Daoy (cell line): Measurements from ENCODE around the gene CEP104. TPM values are rescaled to one million over a fixed set of nuclear protein-coding genes. Genes with fewer than 3 reads are reported as not detected.

Experiments used
- DNase-seq: peaks from one replicate; pipeline ENCODE4 v3.0.0-alpha.2; 2015; ENCODE audit warnings: low read depth
- total RNA-seq: library from RNA; depleted of rRNA; stranded (reverse); fragments of >200 nt; shearing (Covaris generic); gene quantifications from 2 replicates; pipeline ENCODE4 v1.2.3, GENCODE V29; 2014

The CEP104 gene
- total RNA-seq, 1 experiment from 2014 or later: 16.5 TPM

- DNase-seq: no peak
Observed at GRCh38 chr1:3778590-3779264, 78.3 kb downstream of the CEP104 start.

- DNase-seq: no peak
Observed at GRCh38 chr1:3777647-3778589, 79.1 kb downstream of the CEP104 start.

- DNase-seq: no peak
Observed at GRCh38 chr1:3777078-3777547, 79.9 kb downstream of the CEP104 start.

GRCh38 chr1:3776231-3776961 is 80.6 kb downstream of the CEP104 start:
- DNase-seq: no peak

GRCh38 chr1:3775490-3776230 is 81.4 kb downstream of the CEP104 start:
- DNase-seq: peak; percentile 78

- no peak for DNase-seq
Observed at GRCh38 chr1:3774946-3775489, 82.0 kb downstream of the CEP104 start.

- no peak for DNase-seq
Observed at GRCh38 chr1:3774276-3774945, 82.6 kb downstream of the CEP104 start.

- DNase-seq: no peak
Observed at GRCh38 chr1:3773572-3774275, 83.3 kb downstream of the CEP104 start.

- no peak for DNase-seq
Observed at GRCh38 chr1:3772715-3773571, 84.1 kb downstream of the CEP104 start, which contains the start of gene SMIM1. Gene SMIM1, plus strand, starts transcription at chr1:3772749. Its CDS starts 2,625 bp downstream, at chr1:3775374.

- peak; percentile 87 for DNase-seq
Observed at GRCh38 chr1:3772027-3772714, 84.8 kb downstream of the CEP104 start.

GRCh38 chr1:3771108-3772026 is 85.6 kb downstream of the CEP104 start:
- no peak for DNase-seq

GRCh38 chr1:3770047-3770765 is 86.8 kb downstream of the CEP104 start:
- no peak for DNase-seq

GRCh38 chr1:3768811-3769390 is 88.1 kb downstream of the CEP104 start:
- DNase-seq: no peak

- DNase-seq: peak; percentile 87
Observed at GRCh38 chr1:3767328-3767925, 89.6 kb downstream of the CEP104 start.

GRCh38 chr1:3763351-3764125 is 93.5 kb downstream of the CEP104 start:
- DNase-seq: peak; percentile 1
